KMS-11 (cell line): ENCODE data around the gene FMNL2.

ENCODE experiments used
- H2AFZ ChIP-seq: fragments of 200-600 bp; sonication (generic); 2 replicates; pipeline ENCODE4 v1.6.1; 2016; ENCODE audit warnings: antibody characterized with exemption, mixed run types, low read depth
- H3K27ac ChIP-seq: fragments of 200-600 bp; sonication (generic); 2 replicates; pipeline ENCODE4 v1.6.1; 2016; ENCODE audit warnings: mild to moderate bottlenecking, mixed run types
- H3K27me3 ChIP-seq: fragments of 200-600 bp; sonication (generic); 2 replicates; pipeline ENCODE4 v1.6.1; 2017; ENCODE audit warnings: mild to moderate bottlenecking, low read depth, mixed run types, moderate library complexity; ENCODE audit not compliant: insufficient read depth
- H3K36me3 ChIP-seq: fragments of 200-600 bp; sonication (generic); 2 replicates; pipeline ENCODE4 v1.6.1; 2017; ENCODE audit warnings: mild to moderate bottlenecking, mixed run types; ENCODE audit not compliant: insufficient read depth
- H3K4me1 ChIP-seq: fragments of 200-600 bp; sonication (generic); 2 replicates; pipeline ENCODE4 v1.6.1; 2016; ENCODE audit warnings: mild to moderate bottlenecking, low read depth, mixed run types; ENCODE audit not compliant: poor library complexity, severe bottlenecking
- H3K4me2 ChIP-seq: fragments of 200-600 bp; sonication (generic); 2 replicates; pipeline ENCODE4 v1.7.0; 2016; ENCODE audit warnings: mild to moderate bottlenecking, mixed run types
- H3K4me3 ChIP-seq: fragments of 200-600 bp; sonication (generic); IDR thresholded peaks from 2 replicates; pipeline ENCODE4 v1.6.1; 2017; ENCODE audit warnings: low read depth, low read length, mixed read lengths; ENCODE audit not compliant: insufficient read depth
- H3K79me2 ChIP-seq: fragments of 200-600 bp; sonication (generic); 2 replicates; pipeline ENCODE4 v1.6.1; 2016; ENCODE audit warnings: low read depth, mixed run types; ENCODE audit not compliant: insufficient read depth
- H3K9ac ChIP-seq: fragments of 200-600 bp; sonication (generic); 2 replicates; pipeline ENCODE4 v1.6.1; 2016; ENCODE audit warnings: mild to moderate bottlenecking, mixed run types
- H4K20me1 ChIP-seq: fragments of 200-600 bp; sonication (generic); 2 replicates; pipeline ENCODE4 v1.6.1; 2016; ENCODE audit warnings: mild to moderate bottlenecking, mixed run types; ENCODE audit not compliant: insufficient read depth
- CTCF ChIP-seq: fragments of 200-600 bp; sonication (generic); conservative IDR thresholded peaks from 2 replicates; pipeline ENCODE4 v1.6.1; 2017; ENCODE audit warnings: low read depth, mild to moderate bottlenecking, antibody characterized with exemption, low read length, moderate library complexity, mixed read lengths

FMNL2 gene

DNA sequence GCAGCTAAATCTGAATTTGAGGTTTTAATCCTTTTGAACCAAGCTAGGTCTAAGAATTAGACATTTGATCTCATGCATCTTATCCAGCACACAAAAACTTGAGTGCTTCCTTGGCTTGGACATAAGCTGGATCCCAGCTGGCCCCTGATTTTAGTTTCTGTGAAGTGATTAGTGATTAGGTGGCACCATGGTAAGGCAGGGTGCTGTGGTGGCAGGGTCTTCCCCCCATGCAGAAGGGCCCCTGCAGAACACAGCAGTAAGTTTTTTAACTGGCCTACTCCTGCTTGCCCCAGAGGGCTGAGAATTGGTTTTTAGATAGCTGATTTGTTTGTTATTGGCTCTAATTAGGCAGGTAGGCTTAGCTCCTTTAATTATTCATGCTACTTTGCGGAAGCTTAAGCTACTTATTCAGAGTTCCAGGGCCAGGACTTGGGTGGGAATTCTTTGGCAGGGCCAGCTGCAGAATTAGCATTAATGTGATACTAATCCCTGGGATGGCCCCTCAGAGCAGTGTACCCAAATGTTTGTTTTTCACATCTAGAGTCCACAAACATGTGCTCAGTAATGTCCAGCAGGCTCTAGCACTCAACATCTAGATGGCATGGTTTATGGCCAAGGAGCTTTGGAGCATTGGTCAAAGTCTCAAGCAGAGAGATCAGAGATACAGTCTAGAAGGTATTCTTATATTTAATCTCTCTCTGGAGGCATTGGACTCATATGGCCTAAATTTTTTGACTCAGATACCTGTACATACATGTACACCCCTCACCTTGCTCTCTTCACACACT, 99.6 kb downstream of the FMNL2 start:
- no peaks in the 10 kb centered on the region for H3K27me3 ChIP-seq
- no peak for TF ChIP-seq CTCF
- no peak overlapping the region for H3K27ac ChIP-seq
- no peak overlapping the region for H3K9ac ChIP-seq
- H3K4me3 ChIP-seq, result no peak overlapping the region
- H3K4me2 ChIP-seq, result no peak overlapping the region
- no peaks in the 10 kb centered on the region for H3K4me1 ChIP-seq
- H4K20me1 ChIP-seq, result no peaks in the 10 kb centered on the region
- H3K79me2 ChIP-seq, result no peaks in the 10 kb centered on the region
- no peak overlapping the region for H2AFZ ChIP-seq
- H3K36me3 ChIP-seq, result no peaks in the 10 kb centered on the region

- Histone ChIP-seq H3K9ac (no peak overlapping the region), H3K36me3 (no peaks in the 10 kb centered on the region), H4K20me1 (no peaks in the 10 kb centered on the region), H3K79me2 (no peaks in the 10 kb centered on the region), H3K27ac (no peak overlapping the region), H3K4me1 (no peaks in the 10 kb centered on the region), H2AFZ (no peak overlapping the region), H3K4me2 (no peak overlapping the region), H3K4me3 (no peak overlapping the region), H3K27me3 (no peaks in the 10 kb centered on the region)
- no peak for TF ChIP-seq CTCF
Observed at GRCh38 chr2:152436148-152436547, 101.2 kb downstream of the FMNL2 start.

- Histone ChIP-seq H2AFZ (no peak overlapping the region), H3K4me1 (no peaks in the 10 kb centered on the region), H3K27ac (no peak overlapping the region), H3K4me3 (no peak overlapping the region), H3K79me2 (no peaks in the 10 kb centered on the region), H3K27me3 (no peaks in the 10 kb centered on the region), H4K20me1 (no peaks in the 10 kb centered on the region), H3K36me3 (no peaks in the 10 kb centered on the region), H3K4me2 (no peak overlapping the region), H3K9ac (no peak overlapping the region)
- TF ChIP-seq CTCF, result no peak
Observed at GRCh38 chr2:152437276-152438108, 102.5 kb downstream of the FMNL2 start.

DNA sequence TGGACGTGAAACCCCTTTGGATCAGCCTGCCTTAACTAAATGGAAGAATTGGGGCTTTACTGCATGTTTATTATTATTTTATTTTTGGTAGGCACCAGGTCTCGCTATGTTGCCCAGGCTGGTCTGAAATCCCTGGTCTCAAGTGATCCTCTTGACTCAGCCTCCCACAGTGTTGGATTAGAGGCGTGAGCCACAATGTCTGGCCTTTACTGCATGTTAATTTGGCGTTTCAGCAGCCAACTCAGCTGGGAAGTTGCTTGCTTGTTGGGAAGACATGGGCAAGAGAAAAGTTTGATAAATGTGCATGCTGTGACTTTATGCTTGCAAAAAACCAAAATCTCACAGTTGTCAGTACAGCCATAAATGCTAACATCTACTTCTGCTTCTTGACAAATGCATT, 105.1 kb downstream of the FMNL2 start:
- Histone ChIP-seq H2AFZ (no peak overlapping the region), H4K20me1 (no peaks in the 10 kb centered on the region), H3K4me2 (no peak overlapping the region), H3K9ac (no peak overlapping the region), H3K4me1 (peaks cover 1% of the 10 kb centered on the region), H3K27me3 (no peaks in the 10 kb centered on the region), H3K4me3 (no peak overlapping the region), H3K36me3 (no peaks in the 10 kb centered on the region), H3K79me2 (no peaks in the 10 kb centered on the region), H3K27ac (no peak overlapping the region)
- TF ChIP-seq CTCF, result no peak
